NT2/D1 (cell line): ENCODE results near the gene LDLRAD2.

Source experiments
- YY1 ChIP-seq: IDR thresholded peaks from 2 replicates; pipeline ENCODE4 v1.6.1; 2011; ENCODE audit not compliant: insufficient read length, insufficient read depth
- ZNF274 ChIP-seq: IDR thresholded peaks from 2 replicates; pipeline ENCODE4 v1.6.1; 2011; ENCODE audit warnings: mild to moderate bottlenecking, low read depth, low read length

DNA sequence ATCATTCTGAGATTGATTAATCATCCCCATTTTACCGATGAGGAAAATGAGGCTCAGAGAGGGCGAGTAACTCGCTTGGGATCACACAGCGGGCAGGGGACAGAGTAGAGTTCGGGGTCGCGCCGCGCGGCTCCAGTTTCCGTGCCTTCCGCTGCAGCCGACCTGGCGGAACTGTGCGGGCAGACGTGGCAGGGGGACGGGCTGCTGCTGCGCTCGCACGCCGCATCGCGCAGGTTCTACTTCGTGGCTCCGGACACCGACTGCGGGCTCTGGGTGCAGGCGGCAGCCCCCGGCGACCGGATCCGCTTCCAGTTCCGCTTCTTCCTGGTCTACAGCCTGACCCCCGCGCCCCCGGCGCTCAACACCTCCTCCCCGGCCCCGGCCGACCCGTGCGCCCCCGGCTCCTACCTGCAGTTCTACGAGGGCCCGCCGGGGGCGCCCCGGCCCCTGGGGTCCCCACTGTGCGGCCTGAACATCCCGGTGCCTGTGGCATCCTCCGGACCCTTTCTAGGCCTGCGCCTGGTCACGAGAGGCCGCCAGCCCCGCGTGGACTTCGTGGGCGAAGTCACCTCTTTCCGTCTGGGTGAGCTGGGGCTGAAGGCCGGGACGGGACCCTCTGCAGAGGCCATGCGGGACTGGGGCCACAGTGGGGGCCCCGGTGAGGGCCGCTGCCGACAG is 2.3 kb downstream of the LDLRAD2 start:
- TF ChIP-seq YY1 (no peak), ZNF274 (no peak)
